HG03521 (cell line): ENCODE results near the gene ONECUT3.

Experiments
- ATAC-seq: cut with Tn5 transposase; IDR thresholded peaks from one replicate; pipeline ENCODE4 v1.9.1; 2021; ENCODE audit warnings: mild to moderate bottlenecking, moderate library complexity; ENCODE audit not compliant: unreplicated experiment

The ONECUT3 gene

GRCh38 chr19:1828279-1829238, 75.3 kb downstream of the ONECUT3 start:
- no peak for ATAC-seq

DNA sequence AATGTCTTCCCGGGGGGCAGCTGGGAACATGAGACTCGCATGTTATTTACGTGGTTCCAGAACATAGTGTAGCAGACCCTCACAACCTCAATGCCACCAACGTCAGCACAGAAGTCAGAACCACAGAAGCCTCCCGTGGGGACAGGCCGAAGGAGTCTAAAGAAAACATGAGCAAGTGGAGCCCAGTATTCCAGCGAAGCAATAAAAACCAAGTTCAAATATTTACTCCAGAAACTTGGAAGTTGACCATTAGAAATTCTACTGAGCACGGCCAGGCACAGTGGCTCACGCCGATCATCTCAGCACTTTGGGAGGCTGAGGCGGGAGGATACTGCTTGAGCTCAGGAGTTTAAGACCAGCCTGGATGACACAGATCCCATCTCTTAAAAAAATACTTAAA, 76.7 kb downstream of the ONECUT3 start:
- no peak for ATAC-seq

DNA sequence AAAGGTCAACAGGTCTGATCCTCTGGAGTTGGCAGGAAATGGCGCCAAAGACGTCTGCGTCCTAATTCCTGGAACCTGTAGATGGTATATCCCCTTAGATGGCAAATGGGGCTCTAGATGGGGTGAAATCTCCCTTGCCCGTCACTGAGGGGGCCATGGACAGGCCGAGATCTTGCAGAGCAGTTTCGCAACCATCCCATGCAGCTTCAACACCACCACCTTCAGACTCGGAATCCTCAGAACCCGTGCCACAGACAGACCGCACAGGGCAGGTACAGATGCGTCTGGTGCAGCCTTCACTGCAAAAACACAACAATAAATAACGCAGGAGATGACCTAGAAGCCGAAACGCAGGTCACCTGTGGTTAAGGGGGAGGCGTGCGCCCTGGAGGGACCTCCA, 77.3 kb downstream of the ONECUT3 start:
- ATAC-seq, result no peak
